ENCODE measurements around the gene FFAR4.

Gene FFAR4

DNA sequence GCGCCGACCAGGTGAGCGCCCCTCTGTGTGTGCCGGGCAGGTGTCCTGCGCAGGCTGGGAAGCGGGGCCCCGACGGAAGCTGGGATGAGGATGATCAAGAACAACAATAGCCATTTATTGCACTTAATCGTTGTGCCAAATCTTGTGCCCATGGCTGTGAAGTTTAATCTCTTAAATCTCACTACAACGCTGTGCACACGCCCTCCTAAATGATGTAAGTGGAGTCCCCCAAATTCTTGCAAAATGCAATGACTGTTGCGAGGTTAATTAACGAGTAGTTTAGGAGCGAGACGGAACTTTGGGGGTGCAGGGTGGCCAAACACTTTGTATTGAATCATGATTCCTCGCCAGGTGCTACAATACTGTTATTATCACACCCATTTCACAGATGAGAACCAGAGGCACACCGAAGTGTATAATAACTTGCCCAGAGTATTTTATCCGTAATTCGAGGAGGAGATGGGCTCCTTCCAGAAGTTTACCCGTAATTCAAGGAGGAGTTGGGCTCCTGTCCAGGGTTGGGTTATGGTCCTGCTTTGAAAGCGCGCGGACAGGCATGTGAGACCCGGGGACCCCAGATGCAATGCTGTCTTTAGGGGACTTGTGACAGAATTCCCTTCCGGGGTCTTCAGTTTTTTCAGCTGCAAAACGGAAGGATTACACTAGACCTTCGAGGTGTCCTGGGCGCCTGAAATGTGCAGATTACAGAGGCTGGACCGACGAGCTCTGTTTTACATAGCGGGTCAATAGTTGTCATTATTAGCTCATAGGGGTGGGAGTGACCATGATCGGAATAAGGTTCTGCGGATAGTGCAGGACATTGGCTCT, 1.0 kb downstream of the FFAR4 start:
- Mint-ChIP-seq H3K27ac (no peak overlapping the region), H3K9me3 (no peaks in the 10 kb centered on the region), H3K36me3 (ENCODE audit: low read depth) (no peaks in the 10 kb centered on the region), H3K27me3 (ENCODE audit: low read depth, poor library complexity) (peaks cover 95% of the 10 kb centered on the region), H3K4me1 (peaks cover 19% of the 10 kb centered on the region), H3K4me3 (peak overlapping the region; percentile 83)
- DNase-seq, result no peak
- TF ChIP-seq, protein P1, sequence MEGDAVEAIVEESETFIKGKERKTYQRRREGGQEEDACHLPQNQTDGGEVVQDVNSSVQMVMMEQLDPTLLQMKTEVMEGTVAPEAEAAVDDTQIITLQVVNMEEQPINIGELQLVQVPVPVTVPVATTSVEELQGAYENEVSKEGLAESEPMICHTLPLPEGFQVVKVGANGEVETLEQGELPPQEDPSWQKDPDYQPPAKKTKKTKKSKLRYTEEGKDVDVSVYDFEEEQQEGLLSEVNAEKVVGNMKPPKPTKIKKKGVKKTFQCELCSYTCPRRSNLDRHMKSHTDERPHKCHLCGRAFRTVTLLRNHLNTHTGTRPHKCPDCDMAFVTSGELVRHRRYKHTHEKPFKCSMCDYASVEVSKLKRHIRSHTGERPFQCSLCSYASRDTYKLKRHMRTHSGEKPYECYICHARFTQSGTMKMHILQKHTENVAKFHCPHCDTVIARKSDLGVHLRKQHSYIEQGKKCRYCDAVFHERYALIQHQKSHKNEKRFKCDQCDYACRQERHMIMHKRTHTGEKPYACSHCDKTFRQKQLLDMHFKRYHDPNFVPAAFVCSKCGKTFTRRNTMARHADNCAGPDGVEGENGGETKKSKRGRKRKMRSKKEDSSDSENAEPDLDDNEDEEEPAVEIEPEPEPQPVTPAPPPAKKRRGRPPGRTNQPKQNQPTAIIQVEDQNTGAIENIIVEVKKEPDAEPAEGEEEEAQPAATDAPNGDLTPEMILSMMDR (IDR thresholded peaks at IDR 0.05), result no peak

DNA sequence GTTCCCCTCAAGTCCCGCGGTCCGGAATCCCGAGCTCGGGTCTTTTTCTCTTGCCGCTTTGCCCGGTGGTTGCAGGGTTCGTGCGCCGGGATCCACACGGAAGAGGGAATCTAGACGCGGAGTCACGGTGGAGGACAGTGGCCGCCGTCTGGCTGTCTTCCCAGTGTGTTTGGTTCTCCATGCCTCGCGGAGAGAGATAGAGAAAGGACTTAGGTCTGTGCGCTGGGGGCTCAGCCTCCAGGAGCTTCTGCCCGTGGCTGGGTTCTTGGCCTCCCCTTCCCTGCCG, 1.6 kb downstream of the FFAR4 start:
- no peak for DNase-seq

DNA sequence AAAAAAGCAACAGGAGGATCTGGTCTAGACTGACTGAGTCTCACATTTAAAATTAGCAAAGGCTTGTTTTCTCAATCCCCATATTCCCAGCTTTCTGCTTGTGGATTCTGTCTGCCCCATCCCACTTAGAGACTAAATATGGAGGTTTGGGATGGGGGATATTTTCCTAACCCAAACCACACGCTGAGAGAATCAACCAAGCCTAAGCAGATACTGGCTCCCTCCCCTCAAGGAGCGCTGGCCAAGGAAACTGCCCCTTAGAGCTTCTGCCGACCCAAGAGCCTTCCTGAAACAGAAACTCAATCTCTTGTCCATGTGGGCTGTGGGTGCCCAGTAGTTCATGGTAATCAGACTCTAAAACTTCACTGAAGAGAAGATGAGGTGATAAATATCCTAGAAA, 3.9 kb downstream of the FFAR4 start:
- Mint-ChIP-seq H3K4me3 (no peak overlapping the region), H3K36me3 (ENCODE audit: low read depth) (no peaks in the 10 kb centered on the region), H3K27ac (no peak overlapping the region), H3K4me1 (peaks cover 27% of the 10 kb centered on the region), H3K9me3 (no peaks in the 10 kb centered on the region), H3K27me3 (ENCODE audit: low read depth, poor library complexity) (peaks cover 95% of the 10 kb centered on the region)
- no peak for DNase-seq
- TF ChIP-seq, protein P1 (IDR thresholded peaks at IDR 0.05), result no peak

More for the DNA sequence above, 1.6 kb downstream of the FFAR4 start:
- H3K4me3 Mint-ChIP-seq, result peak overlapping the region; percentile 83
- no peak overlapping the region for H3K27ac Mint-ChIP-seq
- H3K27me3 Mint-ChIP-seq (ENCODE audit: low read depth, poor library complexity), result peaks cover 97% of the 10 kb centered on the region
- TF ChIP-seq, protein P1 (IDR thresholded peaks at IDR 0.05), result no peak
- H3K9me3 Mint-ChIP-seq, result no peaks in the 10 kb centered on the region
- H3K4me1 Mint-ChIP-seq, result peaks cover 20% of the 10 kb centered on the region
- H3K36me3 Mint-ChIP-seq (ENCODE audit: low read depth), result no peaks in the 10 kb centered on the region

DNA sequence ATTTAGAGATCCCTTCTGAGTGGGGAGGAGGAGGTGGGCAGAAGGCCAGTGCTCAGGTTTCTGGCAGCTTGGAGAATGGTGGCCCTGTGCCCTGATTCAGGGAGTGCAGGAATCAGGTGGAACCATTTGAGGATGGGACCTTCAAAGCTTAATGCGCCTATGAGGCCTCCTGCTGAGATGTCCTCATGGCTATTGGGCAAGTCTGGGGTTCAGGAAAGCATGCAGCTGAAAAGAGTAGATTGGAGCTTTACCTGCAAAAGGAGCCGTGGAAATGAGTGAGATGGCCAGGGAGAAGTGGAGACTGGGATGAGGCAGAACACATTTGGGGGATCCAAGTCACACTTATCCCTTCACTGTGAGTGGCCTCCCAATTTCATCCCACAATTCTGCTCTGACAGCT, 6.1 kb downstream of the FFAR4 start:
- Mint-ChIP-seq H3K36me3 (ENCODE audit: low read depth) (no peaks in the 10 kb centered on the region), H3K4me3 (no peak overlapping the region), H3K4me1 (peaks cover 16% of the 10 kb centered on the region), H3K9me3 (no peaks in the 10 kb centered on the region), H3K27me3 (ENCODE audit: low read depth, poor library complexity) (peaks cover 85% of the 10 kb centered on the region), H3K27ac (no peak overlapping the region)
- TF ChIP-seq, protein P1 (IDR thresholded peaks at IDR 0.05), result no peak
- no peak for DNase-seq

DNA sequence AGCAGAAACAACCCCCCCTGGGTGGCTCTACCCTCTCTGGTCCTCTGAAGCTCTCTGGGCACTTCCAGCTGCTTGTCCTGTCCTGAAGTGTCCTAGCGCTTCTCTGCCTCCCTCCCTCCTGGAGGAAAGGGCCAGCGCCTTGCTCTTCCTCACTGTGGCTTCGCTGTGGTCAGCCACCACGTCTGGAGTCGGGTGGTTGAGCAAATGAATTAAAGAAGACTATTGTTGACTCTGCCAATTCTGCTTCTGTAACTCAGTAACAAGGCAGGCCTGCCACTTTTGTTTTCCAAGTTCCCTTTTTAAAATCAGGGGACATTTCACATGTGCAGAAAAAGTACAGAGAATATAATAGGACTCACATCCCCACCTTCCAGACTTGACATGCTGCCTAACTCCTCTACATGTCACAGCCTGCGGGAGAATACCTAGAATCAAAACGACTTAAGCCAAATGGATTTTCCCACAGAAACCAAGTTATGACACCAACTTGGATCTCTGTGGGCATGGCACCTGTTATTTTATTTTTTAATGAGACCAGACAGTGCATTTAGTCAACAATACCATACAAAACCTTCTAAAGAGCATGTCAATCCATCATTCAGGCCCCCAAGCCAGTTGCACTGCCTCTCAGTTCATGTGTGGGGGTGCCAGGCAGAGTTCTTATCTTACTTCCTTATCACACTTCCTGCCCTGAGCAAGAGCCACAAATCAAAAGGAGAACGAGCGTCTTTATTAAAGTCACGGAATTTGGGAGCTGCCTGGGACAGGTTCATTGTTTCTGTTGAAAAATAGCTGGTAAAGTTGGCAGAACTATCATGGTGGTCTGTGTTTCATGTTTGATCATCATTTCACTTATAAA, 6.8 kb downstream of the FFAR4 start:
- peaks cover 81% of the 10 kb centered on the region for H3K27me3 Mint-ChIP-seq (ENCODE audit: low read depth, poor library complexity)

More for the DNA sequence above, 6.8 kb downstream of the FFAR4 start:
- H3K27ac Mint-ChIP-seq, result peak overlapping the region; percentile 49
- TF ChIP-seq, protein P1 (IDR thresholded peaks at IDR 0.05), result no peak
- no peaks in the 10 kb centered on the region for H3K9me3 Mint-ChIP-seq
- no peak overlapping the region for H3K4me3 Mint-ChIP-seq
- no peaks in the 10 kb centered on the region for H3K36me3 Mint-ChIP-seq (ENCODE audit: low read depth)
- no peak for DNase-seq
- peaks cover 9% of the 10 kb centered on the region for H3K4me1 Mint-ChIP-seq
